Mammary epithelial cell (primary cell): ENCODE measurements around the gene GPBP1L1.

ENCODE experiments used
- CTCF ChIP-seq, 2 donors: IDR thresholded peaks in 1 of 2; conservative IDR thresholded peaks in 1 of 2; 2 replicates each; pipeline ENCODE4 v1.5.1; 2011 to 2012; ENCODE audit warnings: inconsistent platforms in 2 of 2, low read length in 2 of 2, mild to moderate bottlenecking in 2 of 2, control low read depth in 1 of 2, low read depth in 1 of 2; ENCODE audit not compliant: insufficient read depth in 1 of 2; ENCODE audit errors: extremely low read depth in 1 of 2
- EZH2 ChIP-seq: IDR thresholded peaks from 2 replicates; pipeline ENCODE4 v1.6.1; 2012; ENCODE audit warnings: low read length, inconsistent platforms, borderline replicate concordance

GRCh38 chr1:45629035-45629434 lies 57.3 kb downstream of the GPBP1L1 start:
- TF ChIP-seq CTCF (conservative IDR thresholded peaks at IDR 0.05 in 1 of 2, IDR thresholded peaks at IDR 0.05 in 1 of 2; ENCODE audit: extremely low read depth in 1 of 2, insufficient read depth in 1 of 2, low read depth in 1 of 2, low read length in 2 of 2) (no peak), EZH2 (no peak)
